Activated CD4-positive, alpha-beta T cell treated with anti-CD3 and anti-CD28 coated beads for 48 hours (primary cell): ENCODE measurements around the gene RNF8.
"Not testable (repeated sequence)": the region's sequence is repeated elsewhere in the genome, so short reads cannot be mapped to it uniquely, and the experiment has no call there.

Experiments
- DNase-seq: peaks from one replicate; pipeline ENCODE4 v3.0.0-alpha.2; 2020

RNF8 gene, protein sequence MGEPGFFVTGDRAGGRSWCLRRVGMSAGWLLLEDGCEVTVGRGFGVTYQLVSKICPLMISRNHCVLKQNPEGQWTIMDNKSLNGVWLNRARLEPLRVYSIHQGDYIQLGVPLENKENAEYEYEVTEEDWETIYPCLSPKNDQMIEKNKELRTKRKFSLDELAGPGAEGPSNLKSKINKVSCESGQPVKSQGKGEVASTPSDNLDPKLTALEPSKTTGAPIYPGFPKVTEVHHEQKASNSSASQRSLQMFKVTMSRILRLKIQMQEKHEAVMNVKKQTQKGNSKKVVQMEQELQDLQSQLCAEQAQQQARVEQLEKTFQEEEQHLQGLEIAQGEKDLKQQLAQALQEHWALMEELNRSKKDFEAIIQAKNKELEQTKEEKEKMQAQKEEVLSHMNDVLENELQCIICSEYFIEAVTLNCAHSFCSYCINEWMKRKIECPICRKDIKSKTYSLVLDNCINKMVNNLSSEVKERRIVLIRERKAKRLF

GRCh38 chr6:37353761-37354525, at the start of gene RNF8:
RNF8 (plus strand) TSS chr6:37353983; CDS start chr6:37354165, 182 bp downstream.
- DNase-seq = peak; percentile 95

DNA sequence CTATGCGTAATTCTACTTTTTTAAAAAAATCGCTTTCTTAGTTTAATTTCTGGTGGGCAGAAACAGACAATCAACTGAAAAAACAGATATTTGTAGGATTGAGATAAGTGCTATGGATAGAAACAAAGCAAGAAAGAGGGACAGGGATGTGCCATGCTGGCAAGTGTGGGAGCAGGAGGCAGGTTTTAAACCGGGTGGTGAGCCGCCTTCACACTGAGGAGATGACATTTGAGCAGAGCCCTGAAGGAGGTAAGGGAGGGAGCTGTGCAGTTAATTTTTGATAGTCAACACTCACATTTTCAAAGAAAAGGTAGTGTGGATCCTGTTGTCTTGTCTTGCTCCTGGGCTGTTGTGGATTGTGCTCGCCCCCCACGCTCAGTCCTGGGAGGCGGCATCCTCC, 49.0 kb upstream of the RNF8 start:
- no peak for DNase-seq

- no peak for DNase-seq
Measured at GRCh38 chr6:37305841-37306425, 47.9 kb upstream of the RNF8 start.

DNA sequence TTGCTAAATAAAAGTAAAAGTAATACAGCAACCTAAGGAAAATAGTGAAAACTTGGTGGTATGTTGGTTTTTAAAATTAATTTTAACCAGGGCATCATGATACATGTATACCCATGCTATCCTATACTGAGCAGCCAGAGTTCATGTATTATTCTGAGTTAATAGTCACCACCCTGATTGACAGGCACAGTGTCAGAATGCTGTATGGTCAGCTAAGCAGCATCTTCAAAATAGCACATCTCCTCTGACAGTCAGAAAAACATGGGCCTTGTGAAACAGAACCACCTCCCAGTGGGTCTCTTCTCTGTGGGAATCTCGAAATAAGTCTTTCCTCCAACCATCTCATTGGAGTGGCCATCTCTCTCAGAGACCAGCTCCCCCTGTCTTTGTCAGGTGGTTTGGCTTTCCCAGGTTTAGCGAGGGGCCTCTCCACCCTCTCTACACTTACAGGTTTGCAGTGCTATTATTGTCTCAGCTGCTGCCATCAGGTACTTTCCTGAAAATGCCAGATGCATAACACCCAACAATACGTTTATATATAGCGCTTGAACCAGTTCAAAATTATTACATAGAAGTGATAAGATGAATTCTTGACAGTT, 47.1 kb upstream of the RNF8 start:
- DNase-seq = no peak

DNA sequence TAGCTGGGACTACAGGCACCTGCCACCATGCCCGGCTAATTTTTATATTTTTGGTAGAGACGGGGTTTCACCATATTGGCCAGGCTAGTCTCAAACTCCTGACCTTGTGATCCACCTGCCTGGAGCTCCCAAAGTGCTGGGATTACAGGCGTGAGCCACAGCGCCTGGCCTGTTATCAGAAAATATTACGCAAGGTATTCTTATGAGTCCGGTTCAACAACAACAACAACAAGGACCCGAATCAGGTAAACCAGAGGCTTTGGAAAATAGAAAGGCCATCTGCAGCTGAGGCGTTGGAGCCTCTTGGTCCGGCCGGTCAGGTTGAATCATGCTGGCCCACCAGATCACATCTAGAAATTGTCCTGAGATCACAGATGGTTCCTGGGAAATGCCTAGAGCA, 46.3 kb upstream of the RNF8 start:
- DNase-seq = not testable (repeated sequence)

DNA sequence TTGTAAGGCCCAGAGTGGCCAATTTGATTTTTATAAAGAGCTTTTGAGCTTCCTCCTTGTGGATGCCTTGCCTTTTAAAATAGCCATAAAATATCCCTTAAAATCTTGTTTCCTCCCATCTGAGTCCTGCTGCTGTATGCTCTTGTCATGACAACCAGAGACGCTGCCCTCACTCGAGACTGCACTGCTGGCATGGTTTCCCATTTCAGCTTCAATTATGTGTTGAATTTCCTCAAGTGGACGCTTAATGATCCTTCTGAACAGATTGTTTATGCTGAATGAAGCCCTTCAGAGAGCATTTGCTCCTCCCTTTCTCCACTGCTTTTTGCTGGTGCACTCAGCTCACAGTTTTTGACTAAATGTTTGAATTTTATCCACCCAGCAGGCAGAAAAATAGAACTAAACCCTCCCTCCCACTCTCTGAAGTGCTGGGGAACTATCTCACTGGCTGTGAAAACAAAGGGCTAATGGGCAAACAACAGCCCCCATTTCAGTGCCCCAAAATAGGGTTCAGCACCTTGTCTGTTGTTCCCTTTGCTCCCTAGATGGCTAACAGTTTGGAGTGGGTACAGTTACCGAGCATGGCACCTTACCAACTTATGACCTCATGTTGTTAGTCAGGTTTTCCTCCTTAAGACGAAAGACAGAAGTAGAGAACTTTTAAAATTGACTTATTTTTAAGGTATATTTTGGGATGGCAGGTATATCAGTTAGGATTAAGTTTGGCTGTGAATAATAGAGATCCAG, 45.5 kb upstream of the RNF8 start:
- no peak for DNase-seq

- no peak for DNase-seq
Measured at GRCh38 chr6:37309046-37309445, 44.7 kb upstream of the RNF8 start.

- DNase-seq = no peak
Measured at GRCh38 chr6:37309692-37310091, 44.1 kb upstream of the RNF8 start.

DNA sequence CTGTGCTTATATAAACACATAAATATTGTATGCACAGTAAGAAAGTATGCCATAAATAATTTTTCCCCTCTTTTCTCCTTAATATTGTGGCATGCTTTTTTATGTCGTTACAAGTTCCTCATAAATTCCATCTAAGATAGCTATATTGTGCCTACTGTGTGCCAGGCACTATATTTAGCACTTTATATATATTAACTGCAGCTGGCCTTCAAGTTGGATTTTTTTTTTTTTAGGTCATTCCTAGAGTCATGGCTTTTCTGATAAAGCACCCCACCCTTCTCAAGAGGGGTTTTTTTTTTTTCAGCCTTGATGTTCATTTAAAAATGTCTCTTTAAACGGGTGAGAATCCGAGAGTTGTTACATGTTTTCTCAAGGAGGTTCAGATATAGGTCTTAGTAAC, 42.8 kb upstream of the RNF8 start:
- no peak for DNase-seq

GRCh38 chr6:37311741-37312473, 41.9 kb upstream of the RNF8 start:
- no peak for DNase-seq

DNA sequence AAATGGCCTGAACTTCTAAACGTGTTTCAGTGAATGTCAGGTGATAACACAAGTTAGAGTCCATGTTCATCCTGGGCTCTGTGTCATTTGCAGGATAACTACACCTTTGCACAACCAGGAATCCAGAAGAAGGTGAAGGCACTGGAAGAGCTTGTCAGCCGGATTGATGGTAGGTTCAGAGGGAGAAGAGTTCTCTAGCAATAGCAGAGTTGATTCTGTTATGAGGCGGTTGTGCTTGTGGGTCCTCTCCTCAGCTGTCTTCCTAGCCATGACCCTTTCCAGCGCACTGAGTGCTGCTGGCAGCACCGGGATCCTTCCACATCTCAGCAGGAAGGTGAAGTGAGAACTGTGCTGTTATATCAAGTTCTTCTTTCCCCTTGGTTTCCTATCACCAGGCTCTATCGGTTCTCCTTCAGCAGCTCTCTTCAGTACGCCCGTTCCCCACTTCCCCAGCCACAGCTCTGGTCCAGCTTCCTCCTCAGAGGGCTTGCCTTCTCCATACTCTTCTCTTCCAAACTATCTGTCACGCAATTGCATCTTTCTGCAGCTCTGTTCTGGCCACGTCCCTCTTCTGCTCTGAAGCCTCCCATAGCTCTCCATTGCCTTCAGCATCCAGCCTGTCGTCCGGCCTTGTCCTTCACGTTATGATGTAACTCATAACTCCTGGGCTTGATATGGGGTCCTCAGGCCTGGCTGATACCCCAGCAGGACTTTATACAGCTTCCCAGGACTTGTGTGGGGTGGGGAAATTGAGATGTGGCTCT, 39.9 kb upstream of the RNF8 start:
- no peak for DNase-seq

DNA sequence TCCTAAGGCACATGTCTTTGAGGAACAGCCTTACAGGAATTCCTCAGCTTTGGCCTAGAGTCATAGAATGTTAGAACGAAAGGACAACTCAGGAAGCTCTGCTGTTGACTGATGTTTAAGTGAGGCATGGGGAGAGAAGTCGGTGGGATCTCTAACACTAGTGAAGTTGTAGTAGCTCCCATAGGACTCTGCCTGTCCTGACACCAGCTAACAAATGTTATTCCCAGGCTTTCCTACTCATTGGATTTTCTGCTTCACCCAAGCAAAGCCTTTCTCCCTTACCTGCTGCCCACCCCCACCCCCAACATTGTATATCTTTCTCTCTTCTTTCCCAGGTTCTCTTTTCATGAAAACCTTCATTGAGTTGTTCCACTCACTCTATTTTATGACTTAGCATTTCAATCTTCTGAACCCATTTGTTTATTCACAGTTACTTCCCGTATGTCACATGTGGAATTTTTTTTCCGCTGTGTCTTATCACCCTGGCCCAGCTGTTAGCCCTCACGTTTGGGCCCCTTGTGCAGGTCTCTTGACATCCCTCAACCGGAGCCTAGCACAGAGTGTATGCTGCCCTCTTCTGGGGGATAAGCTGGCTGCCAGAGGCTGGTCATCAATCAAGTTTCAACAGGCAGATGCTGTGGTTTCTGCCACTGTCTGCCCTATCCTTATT, 39.2 kb upstream of the RNF8 start:
- DNase-seq = peak; percentile 54

GRCh38 chr6:37315157-37315515, 38.6 kb upstream of the RNF8 start:
- no peak for DNase-seq

GRCh38 chr6:37316071-37316470, 37.7 kb upstream of the RNF8 start:
- no peak for DNase-seq

DNA sequence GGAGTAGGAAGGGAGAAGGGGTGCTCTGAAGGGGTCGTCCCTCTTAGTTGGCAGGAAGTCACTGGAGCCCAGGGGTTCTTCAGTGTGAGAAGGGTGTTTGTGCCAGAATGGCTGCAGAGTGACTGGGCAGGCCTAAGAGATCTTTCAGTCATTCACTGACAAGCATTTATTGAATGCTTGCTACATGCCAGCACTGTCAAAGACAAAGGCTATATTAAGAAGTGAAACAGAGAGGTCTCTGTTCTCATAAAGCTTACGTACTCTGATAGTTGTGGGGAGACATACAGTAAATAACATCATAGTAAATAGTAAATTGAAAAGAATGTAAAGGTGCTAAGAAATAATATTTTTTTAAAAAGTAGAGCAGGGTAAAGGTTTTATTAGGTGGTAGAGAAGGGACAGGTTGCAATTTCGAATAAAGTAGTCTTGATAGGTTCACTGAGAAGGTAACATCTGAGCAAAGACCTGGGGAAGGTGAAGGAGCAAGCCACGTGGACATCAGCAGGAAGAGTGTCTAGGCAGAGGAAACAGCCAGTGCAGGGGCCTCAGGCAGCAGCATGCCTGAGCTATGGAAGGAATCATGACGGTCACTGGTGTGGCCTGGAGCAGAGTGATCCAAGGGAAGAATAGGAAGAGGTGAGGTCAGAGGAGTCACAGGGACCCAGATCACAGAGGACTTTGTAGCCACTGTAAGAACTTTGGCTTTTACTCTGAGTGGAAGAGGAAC, 36.3 kb upstream of the RNF8 start:
- DNase-seq = no peak

DNA sequence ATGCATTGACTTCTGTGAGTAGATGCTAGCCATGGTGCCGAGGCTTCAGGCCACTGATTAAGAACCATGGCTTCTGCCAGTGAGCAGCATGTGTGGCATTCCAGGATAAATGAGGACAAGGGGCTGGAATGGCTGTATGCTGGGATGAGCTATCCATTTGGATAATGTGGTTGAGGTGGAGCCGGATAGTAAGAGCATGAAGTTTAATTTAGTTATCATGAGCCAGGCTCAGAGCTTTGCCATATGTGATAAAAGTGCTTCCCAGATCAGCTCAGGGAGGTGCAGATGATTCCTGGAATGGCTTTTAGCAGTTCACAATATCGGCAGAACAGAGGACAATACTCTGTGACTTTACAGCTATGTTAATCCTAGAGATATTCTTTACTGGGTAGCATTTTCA, 34.6 kb upstream of the RNF8 start:
- no peak for DNase-seq

DNA sequence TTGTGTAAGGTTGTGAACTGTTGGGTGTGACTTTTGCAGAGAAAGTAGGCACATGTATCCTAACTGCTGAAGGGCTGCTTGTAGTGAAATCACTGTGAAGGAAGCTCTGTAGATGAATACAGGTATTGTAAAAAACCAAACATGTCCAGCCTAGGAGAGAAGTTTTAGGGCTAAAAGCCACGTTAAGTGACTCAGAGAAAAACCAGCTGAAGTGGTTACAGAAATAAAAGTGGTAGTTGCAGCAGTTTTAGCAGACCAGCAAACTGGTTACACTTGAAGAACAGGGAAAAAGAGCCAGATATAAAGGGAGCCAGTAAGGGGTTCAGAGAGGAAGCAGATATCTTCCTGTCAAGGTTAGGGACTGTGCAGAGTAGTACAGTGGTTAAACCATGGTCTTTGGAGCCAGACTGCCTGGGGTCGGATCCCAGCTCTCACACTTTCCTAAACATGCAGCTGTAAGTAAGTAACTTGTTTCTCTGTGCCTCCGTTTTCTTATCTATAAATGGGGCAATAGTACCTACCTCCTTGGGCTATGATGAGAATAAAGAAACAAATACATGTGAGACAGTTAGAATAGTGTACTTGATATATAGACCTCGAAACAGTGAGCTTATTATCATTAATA, 33.8 kb upstream of the RNF8 start:
- no peak for DNase-seq

DNA sequence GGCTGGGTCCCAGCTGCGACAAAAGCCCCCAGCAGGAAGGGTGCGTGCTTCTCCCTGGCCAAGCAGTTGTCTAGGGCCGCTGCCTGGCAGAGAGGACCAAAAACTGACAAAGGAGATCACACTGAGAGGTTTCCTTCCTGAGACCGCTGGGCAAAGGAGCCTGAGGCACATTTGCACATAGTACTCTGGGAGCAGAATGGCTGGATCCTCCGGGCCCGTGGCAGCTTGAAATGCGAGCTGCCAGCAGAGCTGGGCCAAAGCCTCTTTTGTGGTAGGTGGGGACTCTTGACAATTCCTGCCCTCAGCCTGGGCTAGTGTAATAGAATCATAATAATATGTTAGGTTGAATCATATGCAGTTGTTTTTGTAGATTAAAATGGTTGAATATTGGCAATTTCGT, 33.1 kb upstream of the RNF8 start:
- DNase-seq = no peak

DNA sequence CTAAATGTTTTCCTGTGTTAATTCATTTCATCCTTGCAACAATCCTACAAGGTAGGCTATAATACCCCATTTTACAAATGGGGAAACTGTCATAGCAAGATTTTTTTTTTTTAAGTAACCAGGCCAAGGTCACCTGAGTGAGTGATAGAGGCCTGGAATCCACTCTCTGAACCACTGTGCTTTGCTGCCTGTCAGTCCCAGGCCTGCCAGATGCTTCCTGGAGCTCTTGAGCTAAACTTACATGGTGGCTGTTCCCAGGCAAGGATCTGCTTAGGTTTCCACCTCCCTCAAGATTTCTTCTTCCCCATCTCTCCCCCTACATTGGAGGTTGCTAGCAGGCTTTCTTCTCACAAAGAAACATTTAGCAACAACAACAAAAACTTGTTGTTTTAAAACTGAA, 32.7 kb upstream of the RNF8 start:
- DNase-seq = no peak
